HL-60/S4 treated with phorbol 12-myristate 13-acetate at 8.2 ng/mL for 4 days and 3 days (cell line): ENCODE measurements around the gene SLC25A12.
"Not testable (repeated sequence)": the region's sequence is repeated elsewhere in the genome, so short reads cannot be mapped to it uniquely, and the experiment has no call there.

Experiments
- in situ Hi-C: fragments of 300-500 bp; cut with MboI; formaldehyde crosslinking; loops from 2 replicates; pipeline ENCODE4 v1.15.0; 2022; ENCODE audit warnings: low sequenced_read_pairs

The SLC25A12 gene

GRCh38 chr2:171792886-171793580 is 101.0 kb downstream of the SLC25A12 start:
- in situ Hi-C loops = no loop called here

GRCh38 chr2:171792157-171792556 is 101.9 kb downstream of the SLC25A12 start:
- in situ Hi-C loops = no loop called here

- in situ Hi-C loops = no loop called here
Measured at GRCh38 chr2:171791361-171791760, 102.7 kb downstream of the SLC25A12 start.

- in situ Hi-C loops = no loop called here
Measured at GRCh38 chr2:171789956-171790355, 104.1 kb downstream of the SLC25A12 start.

GRCh38 chr2:171788316-171788993 is 105.6 kb downstream of the SLC25A12 start:
- in situ Hi-C loops = no loop called here

- in situ Hi-C loops = no loop called here
Measured at GRCh38 chr2:171787333-171788072, 106.5 kb downstream of the SLC25A12 start.

- in situ Hi-C loops = no loop called here
Measured at GRCh38 chr2:171785450-171785849, 108.6 kb downstream of the SLC25A12 start.

GRCh38 chr2:171778515-171778914 is 115.5 kb downstream of the SLC25A12 start:
- in situ Hi-C loops = no loop called here

- in situ Hi-C loops = not testable (repeated sequence)
Measured at GRCh38 chr2:171774581-171774980, 119.5 kb downstream of the SLC25A12 start.

GRCh38 chr2:171772373-171772772 is 121.7 kb downstream of the SLC25A12 start:
- in situ Hi-C loops = no loop called here

- in situ Hi-C loops = no loop called here
Measured at GRCh38 chr2:171771463-171771862, 122.6 kb downstream of the SLC25A12 start.

GRCh38 chr2:171763602-171764001 is 130.4 kb downstream of the SLC25A12 start:
- in situ Hi-C loops = no loop called here

GRCh38 chr2:171762879-171763573 is 131.0 kb downstream of the SLC25A12 start:
- in situ Hi-C loops = no loop called here

- in situ Hi-C loops = not testable (repeated sequence)
Measured at GRCh38 chr2:171761176-171761575, 132.9 kb downstream of the SLC25A12 start.

- in situ Hi-C loops = not testable (repeated sequence)
Measured at GRCh38 chr2:171758762-171759161, 135.3 kb downstream of the SLC25A12 start.

- in situ Hi-C loops = no loop called here
Measured at GRCh38 chr2:171754254-171754939, 139.6 kb downstream of the SLC25A12 start.

GRCh38 chr2:171747371-171747770 is 146.7 kb downstream of the SLC25A12 start:
- in situ Hi-C loops = no loop called here

- in situ Hi-C loops = no loop called here
Measured at GRCh38 chr2:171745806-171746205, 148.2 kb downstream of the SLC25A12 start.

GRCh38 chr2:171745141-171745540 is 148.9 kb downstream of the SLC25A12 start:
- in situ Hi-C loops = no loop called here

- in situ Hi-C loops = no loop called here
Measured at GRCh38 chr2:171742760-171743159, 151.3 kb downstream of the SLC25A12 start.

GRCh38 chr2:171741189-171741588 is 152.9 kb downstream of the SLC25A12 start:
- in situ Hi-C loops = no loop called here
